ENCODE results near the gene CCL27.

The CCL27 gene

DNA sequence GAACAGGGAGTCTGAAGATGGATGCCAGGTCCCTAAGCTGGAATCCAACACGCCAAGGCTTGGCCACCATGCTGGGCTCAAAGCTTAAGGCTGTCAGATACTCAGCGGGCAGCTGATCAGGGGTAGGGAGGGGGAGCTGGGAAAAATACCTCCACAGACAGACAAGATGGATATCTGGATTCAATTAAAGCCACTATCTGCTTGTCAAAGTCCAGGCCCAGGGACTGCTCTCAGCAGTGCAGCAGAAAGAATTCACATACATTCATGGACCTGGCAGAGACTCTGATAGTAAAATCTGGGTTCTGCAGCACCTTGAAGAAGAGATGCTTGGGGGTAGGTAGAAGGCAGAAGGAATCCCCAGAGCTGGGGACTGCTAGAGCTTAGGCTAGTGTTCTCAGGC lies 47.3 kb downstream of the CCL27 start:
- Histone ChIP-seq H3K36me3 (ENCODE audit: low read length) (no peaks in the 10 kb centered on the region), H3K4me2 (ENCODE audit: low read depth, low read length, poor library complexity, severe bottlenecking) (no peak overlapping the region), H3K9ac (ENCODE audit: low read length) (no peak overlapping the region), H4K20me1 (ENCODE audit: low read depth, low read length) (no peaks in the 10 kb centered on the region), H3K79me2 (ENCODE audit: insufficient read depth, low read length) (no peaks in the 10 kb centered on the region; the same call in 1 of the 2 replicates), H2AFZ (ENCODE audit: low read depth, low read length, severe bottlenecking) (no peak overlapping the region), H3F3A (ENCODE audit: insufficient read depth) (0 out of 2 replicates have a peak, but pooled peaks cover 7% of the 10 kb centered on the region), H3K27ac (ENCODE audit: low read depth, low read length) (no peak overlapping the region), H3K9me3 (ENCODE audit: insufficient read depth, low read length) (no peaks in the 10 kb centered on the region), H3K27me3 (ENCODE audit: low read length) (no peaks in the 10 kb centered on the region), H3K4me3 (ENCODE audit: insufficient read depth, low read length, poor library complexity, severe bottlenecking) (no peak overlapping the region), H3K9me2 (replicated peaks; ENCODE audit: insufficient read depth, low read length) (no peaks in the 10 kb centered on the region)
- TF ChIP-seq, protein P1, sequence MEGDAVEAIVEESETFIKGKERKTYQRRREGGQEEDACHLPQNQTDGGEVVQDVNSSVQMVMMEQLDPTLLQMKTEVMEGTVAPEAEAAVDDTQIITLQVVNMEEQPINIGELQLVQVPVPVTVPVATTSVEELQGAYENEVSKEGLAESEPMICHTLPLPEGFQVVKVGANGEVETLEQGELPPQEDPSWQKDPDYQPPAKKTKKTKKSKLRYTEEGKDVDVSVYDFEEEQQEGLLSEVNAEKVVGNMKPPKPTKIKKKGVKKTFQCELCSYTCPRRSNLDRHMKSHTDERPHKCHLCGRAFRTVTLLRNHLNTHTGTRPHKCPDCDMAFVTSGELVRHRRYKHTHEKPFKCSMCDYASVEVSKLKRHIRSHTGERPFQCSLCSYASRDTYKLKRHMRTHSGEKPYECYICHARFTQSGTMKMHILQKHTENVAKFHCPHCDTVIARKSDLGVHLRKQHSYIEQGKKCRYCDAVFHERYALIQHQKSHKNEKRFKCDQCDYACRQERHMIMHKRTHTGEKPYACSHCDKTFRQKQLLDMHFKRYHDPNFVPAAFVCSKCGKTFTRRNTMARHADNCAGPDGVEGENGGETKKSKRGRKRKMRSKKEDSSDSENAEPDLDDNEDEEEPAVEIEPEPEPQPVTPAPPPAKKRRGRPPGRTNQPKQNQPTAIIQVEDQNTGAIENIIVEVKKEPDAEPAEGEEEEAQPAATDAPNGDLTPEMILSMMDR (IDR thresholded peaks at IDR 0.05; ENCODE audit: insufficient read depth, low read length, poor library complexity, severe bottlenecking), result no peak
- TF ChIP-seq EZH2phosphoT487 (conservative IDR thresholded peaks at IDR 0.05; ENCODE audit: low read length), result no peak

DNA sequence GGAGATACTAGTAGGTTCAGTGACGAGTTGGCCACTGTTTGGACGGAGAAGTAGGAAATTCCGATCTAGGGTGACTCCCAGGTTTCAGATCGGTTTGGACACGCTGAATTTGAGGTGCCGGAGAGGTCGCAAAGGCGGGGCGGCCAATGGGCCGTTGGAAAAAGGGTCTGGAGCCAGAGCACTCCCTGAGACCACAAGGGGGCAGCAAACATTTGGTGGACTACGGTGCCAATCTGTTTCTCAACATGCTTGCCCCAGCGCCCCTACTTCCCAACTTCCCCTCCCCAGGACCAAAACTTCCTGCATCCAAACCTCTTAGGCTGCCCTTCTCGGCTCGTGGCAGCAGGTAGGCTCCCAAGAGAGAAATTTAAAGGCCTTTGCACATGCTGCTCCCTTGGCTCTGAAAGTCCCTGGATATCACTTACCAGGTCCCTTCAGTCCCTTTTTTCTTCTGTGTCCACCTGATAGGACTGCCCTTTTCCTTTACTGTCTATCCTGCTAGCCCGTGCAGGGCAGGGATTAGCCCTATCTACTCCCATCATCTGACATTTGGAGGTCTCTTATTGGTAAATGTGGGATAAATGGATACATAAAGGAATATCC lies 49.6 kb downstream of the CCL27 start:
- H3K27ac ChIP-seq (ENCODE audit: low read depth, low read length), result peak overlapping the region; percentile 41
- H3K27me3 ChIP-seq (ENCODE audit: low read length), result no peaks in the 10 kb centered on the region
- H3K79me2 ChIP-seq (ENCODE audit: insufficient read depth, low read length), result no peaks in the 10 kb centered on the region
- no peaks in the 10 kb centered on the region for H3K9me2 ChIP-seq (replicated peaks; ENCODE audit: insufficient read depth, low read length)
- H3K36me3 ChIP-seq (ENCODE audit: low read length), result no peaks in the 10 kb centered on the region
- no peaks in the 10 kb centered on the region for H3K9me3 ChIP-seq (ENCODE audit: insufficient read depth, low read length)
- peak overlapping the region; percentile 76 for H2AFZ ChIP-seq (ENCODE audit: low read depth, low read length, severe bottlenecking)
- no peaks in the 10 kb centered on the region for H4K20me1 ChIP-seq (ENCODE audit: low read depth, low read length)
- peak overlapping the region; percentile 74 for H3K9ac ChIP-seq (ENCODE audit: low read length)
- H3F3A ChIP-seq (ENCODE audit: insufficient read depth), result 0 out of 2 replicates have a peak, but pooled peaks cover 7% of the 10 kb centered on the region
- peak overlapping the region; percentile 80 for H3K4me2 ChIP-seq (ENCODE audit: low read depth, low read length, poor library complexity, severe bottlenecking)
- TF ChIP-seq, protein P1 (IDR thresholded peaks at IDR 0.05; ENCODE audit: insufficient read depth, low read length, poor library complexity, severe bottlenecking), result peak; percentile 96
- no peak for TF ChIP-seq EZH2phosphoT487 (conservative IDR thresholded peaks at IDR 0.05; ENCODE audit: low read length)
- H3K4me3 ChIP-seq (ENCODE audit: insufficient read depth, low read length, poor library complexity, severe bottlenecking), result peak overlapping the region; percentile 61

Data from SU-DHL-6 (cell line).